WTC11 (cell line): ENCODE measurements around the gene SLC25A22. TPM values are rescaled to one million over a fixed set of nuclear protein-coding genes. Genes with fewer than 3 reads are reported as not detected.

Experiments
- ATAC-seq: fragments of 200-7000 bp; cut with Tn5 transposase; 2 replicates; pipeline ENCODE4 v1.10.0; 2021; ENCODE audit warnings: mild to moderate bottlenecking, moderate library complexity
- CTCF ChIA-PET: fragments of 300-600 bp; sonication (Branson Sonifier 250); formaldehyde crosslinking; loops from one replicate; lab custom pipeline; 2021; ENCODE audit warnings: antibody characterized with exemption; lab: Charles Lee
- POLR2A ChIA-PET: fragments of 350-600 bp; sonication (Branson Sonifier 250); formaldehyde crosslinking; loops from one replicate; lab custom pipeline; 2021; ENCODE audit warnings: antibody characterized with exemption; lab: Charles Lee
- DNase-seq: peaks from one replicate; pipeline ENCODE4 v3.0.0; 2021; ENCODE audit warnings: low spot score
- H3K27ac Mint-ChIP-seq: 2 replicates; pipeline ENCODE4 v1.8.0; 2021; ENCODE audit warnings: mixed read lengths
- H3K27me3 Mint-ChIP-seq: 2 replicates; pipeline ENCODE4 v1.8.0; 2021; ENCODE audit warnings: low read depth, mild to moderate bottlenecking, moderate library complexity, mixed read lengths
- H3K36me3 Mint-ChIP-seq: 2 replicates; pipeline ENCODE4 v1.8.0; 2021; ENCODE audit warnings: mixed read lengths
- H3K4me1 Mint-ChIP-seq: 2 replicates; pipeline ENCODE4 v1.8.0; 2022; ENCODE audit warnings: mixed read lengths
- H3K4me3 Mint-ChIP-seq: 2 replicates; pipeline ENCODE4 v1.8.0; 2021; ENCODE audit warnings: mild to moderate bottlenecking, moderate library complexity, mixed read lengths
- H3K9me3 Mint-ChIP-seq: 2 replicates; pipeline ENCODE4 v1.8.0; 2021; ENCODE audit warnings: mixed read lengths
- ATF2 ChIP-seq: sonication (generic); formaldehyde crosslinking; IDR thresholded peaks from 2 replicates; pipeline ENCODE4 v1.8.1; 2022; ENCODE audit warnings: low read depth, missing genetic modification reagents, borderline replicate concordance
- ATF3 ChIP-seq: sonication (generic); formaldehyde crosslinking; conservative IDR thresholded peaks from 2 replicates; pipeline ENCODE4 v1.8.1; 2022; ENCODE audit warnings: mild to moderate bottlenecking, missing genetic modification reagents
- ATF6 ChIP-seq: sonication (generic); formaldehyde crosslinking; IDR thresholded peaks from 2 replicates; pipeline ENCODE4 v1.8.1; 2023; ENCODE audit warnings: mild to moderate bottlenecking, missing genetic modification reagents
- CREM ChIP-seq: sonication (generic); formaldehyde crosslinking; IDR thresholded peaks from 2 replicates; pipeline ENCODE4 v1.8.1; 2022; ENCODE audit warnings: mild to moderate bottlenecking, missing genetic modification reagents, moderate library complexity
- E2F4 ChIP-seq: sonication (generic); formaldehyde crosslinking; IDR thresholded peaks from 2 replicates; pipeline ENCODE4 v1.8.1; 2022; ENCODE audit warnings: low read depth, mild to moderate bottlenecking, moderate library complexity, missing genetic modification reagents, borderline replicate concordance
- E2F5 ChIP-seq: sonication (generic); formaldehyde crosslinking; IDR thresholded peaks from 2 replicates; pipeline ENCODE4 v1.8.1; 2022; ENCODE audit warnings: mild to moderate bottlenecking, moderate library complexity, missing genetic modification reagents
- ELF4 ChIP-seq: sonication (generic); formaldehyde crosslinking; IDR thresholded peaks from 2 replicates; pipeline ENCODE4 v1.8.1; 2022; ENCODE audit warnings: low read depth, mild to moderate bottlenecking, moderate library complexity, missing genetic modification reagents
- ETV6 ChIP-seq: sonication (generic); formaldehyde crosslinking; IDR thresholded peaks from 2 replicates; pipeline ENCODE4 v1.8.1; 2022; ENCODE audit warnings: mild to moderate bottlenecking, missing genetic modification reagents
- FOXK1 ChIP-seq: sonication (generic); formaldehyde crosslinking; IDR thresholded peaks from 2 replicates; pipeline ENCODE4 v1.8.0; 2022; ENCODE audit warnings: mild to moderate bottlenecking, moderate library complexity, missing genetic modification reagents
- GRHL2 ChIP-seq: fragments of 250-450 bp; sonication (Bioruptor Pico); IDR thresholded peaks from 2 replicates; pipeline ENCODE4 v1.8.0; 2022; ENCODE audit warnings: mild to moderate bottlenecking, moderate library complexity; ENCODE audit not compliant: insufficient replicate concordance, severe bottlenecking
- GTF2I ChIP-seq: fragments of 250-450 bp; sonication (Bioruptor Pico); conservative IDR thresholded peaks from 2 replicates; pipeline ENCODE4 v1.4.0; 2021; ENCODE audit warnings: mild to moderate bottlenecking
- HMGXB4 ChIP-seq: sonication (generic); formaldehyde crosslinking; IDR thresholded peaks from 2 replicates; pipeline ENCODE4 v1.8.1; 2023; ENCODE audit warnings: mild to moderate bottlenecking, moderate library complexity, missing genetic modification reagents
- IRF2 ChIP-seq: sonication (generic); formaldehyde crosslinking; IDR thresholded peaks from 2 replicates; pipeline ENCODE4 v1.8.0; 2022; ENCODE audit warnings: low read depth, missing genetic modification reagents, borderline replicate concordance
- MAX ChIP-seq: sonication (generic); formaldehyde crosslinking; IDR thresholded peaks from 2 replicates; pipeline ENCODE4 v1.8.0; 2022; ENCODE audit warnings: mild to moderate bottlenecking, missing genetic modification reagents
- MYBL2 ChIP-seq: sonication (generic); formaldehyde crosslinking; IDR thresholded peaks from 2 replicates; pipeline ENCODE4 v1.8.1; 2023; ENCODE audit warnings: mild to moderate bottlenecking, moderate library complexity, missing genetic modification reagents
- RELA ChIP-seq: sonication (generic); formaldehyde crosslinking; IDR thresholded peaks from 2 replicates; pipeline ENCODE4 v1.8.1; 2022; ENCODE audit warnings: missing genetic modification reagents, mild to moderate bottlenecking, borderline replicate concordance
- TEAD1 ChIP-seq: sonication (generic); formaldehyde crosslinking; IDR thresholded peaks from 2 replicates; pipeline ENCODE4 v1.8.0; 2022; ENCODE audit warnings: mild to moderate bottlenecking, missing genetic modification reagents
- ZNF219 ChIP-seq: sonication (generic); formaldehyde crosslinking; IDR thresholded peaks from 2 replicates; pipeline ENCODE4 v1.8.0; 2023; ENCODE audit warnings: missing genetic modification reagents, mild to moderate bottlenecking, borderline replicate concordance
- ZNF512 ChIP-seq: sonication (generic); formaldehyde crosslinking; IDR thresholded peaks from 2 replicates; pipeline ENCODE4 v1.8.1; 2022; ENCODE audit warnings: missing genetic modification reagents, borderline replicate concordance
- ZNF671 ChIP-seq: fragments of 250-450 bp; sonication (Bioruptor Pico); IDR thresholded peaks from 2 replicates; pipeline ENCODE4 v1.8.0; 2021; ENCODE audit warnings: mild to moderate bottlenecking
- ZSCAN18 ChIP-seq: fragments of 250-450 bp; sonication (Bioruptor Pico); IDR thresholded peaks from 2 replicates; pipeline ENCODE4 v2.1.2; 2022; ENCODE audit warnings: mild to moderate bottlenecking, moderate library complexity
- total RNA-seq: library from RNA; stranded (reverse); gene quantifications from 3 replicates; pipeline ENCODE4 v1.2.3, GENCODE V29; 2021

SLC25A22 gene
- total RNA-seq, 1 experiment from 2014 or later: 44.8 TPM

GRCh38 chr11:830295-831117 lies 32.4 kb upstream of the SLC25A22 start:
- Mint-ChIP-seq H3K36me3 (no peaks in the 10 kb centered on the region), H3K27ac (no peak overlapping the region), H3K4me1 (peaks cover 45% of the 10 kb centered on the region), H3K4me3 (peak overlapping the region; percentile 76), H3K27me3 (peaks cover 33% of the 10 kb centered on the region), H3K9me3 (no peaks in the 10 kb centered on the region)
- ATAC-seq (peak; percentile 58), DNase-seq (peak; percentile 94)
- POLR2A ChIA-PET: interaction anchor here (1.1 to 4.7 kb wide), 7 partner anchors 11 to 215 kb away, joined by 3 to 38 read pairs (median 5); partner anchors contain the start of genes IRF7, PIDD1, PNPLA2 and RPLP2
- CTCF ChIA-PET: interaction anchor here (0.7 to 7.7 kb wide), 11 partner anchors 8 to 276 kb away, joined by 3 to 82 read pairs (median 8); partner anchors contain the start of genes PNPLA2, POLR2L and TSPAN4
- TF ChIP-seq GTF2I (CRISPR knock-in tag) (no peak), ZSCAN18 (CRISPR knock-in tag) (no peak), RELA (CRISPR knock-in tag) (no peak; the same call in 1 of the 2 replicates), ZNF219 (CRISPR knock-in tag) (no peak), MAX (CRISPR knock-in tag) (peak; percentile 82; the same call in 1 of the 2 replicates), CREM (CRISPR knock-in tag) (no peak), IRF2 (CRISPR knock-in tag) (no peak), FOXK1 (no peak), TEAD1 (0 out of 2 replicates have a peak, but pooled peaks have one; percentile 17), ATF3 (CRISPR knock-in tag) (no peak), HMGXB4 (CRISPR knock-in tag) (no peak), E2F4 (no peak), ATF6 (CRISPR knock-in tag) (no peak), E2F5 (no peak), MYBL2 (CRISPR knock-in tag) (no peak), GRHL2 (CRISPR knock-in tag) (no peak), ELF4 (no peak; the same call in 1 of the 2 replicates), ZNF671 (CRISPR knock-in tag) (no peak), ETV6 (CRISPR knock-in tag) (no peak), ZNF512 (CRISPR knock-in tag) (no peak), ATF2 (CRISPR knock-in tag) (no peak)
